NCI-H1436 treated with DMSO at 0.1 percent for 48 hours (cell line): Measurements from ENCODE around the gene UFL1.
"Not testable (repeated sequence)": the region's sequence is repeated elsewhere in the genome, so short reads cannot be mapped to it uniquely, and the experiment has no call there.

Experiments used
- DNase-seq: peaks from one replicate; lab custom pipeline; 2025; lab: John Stamatoyannopoulos, UW

Gene UFL1

DNA sequence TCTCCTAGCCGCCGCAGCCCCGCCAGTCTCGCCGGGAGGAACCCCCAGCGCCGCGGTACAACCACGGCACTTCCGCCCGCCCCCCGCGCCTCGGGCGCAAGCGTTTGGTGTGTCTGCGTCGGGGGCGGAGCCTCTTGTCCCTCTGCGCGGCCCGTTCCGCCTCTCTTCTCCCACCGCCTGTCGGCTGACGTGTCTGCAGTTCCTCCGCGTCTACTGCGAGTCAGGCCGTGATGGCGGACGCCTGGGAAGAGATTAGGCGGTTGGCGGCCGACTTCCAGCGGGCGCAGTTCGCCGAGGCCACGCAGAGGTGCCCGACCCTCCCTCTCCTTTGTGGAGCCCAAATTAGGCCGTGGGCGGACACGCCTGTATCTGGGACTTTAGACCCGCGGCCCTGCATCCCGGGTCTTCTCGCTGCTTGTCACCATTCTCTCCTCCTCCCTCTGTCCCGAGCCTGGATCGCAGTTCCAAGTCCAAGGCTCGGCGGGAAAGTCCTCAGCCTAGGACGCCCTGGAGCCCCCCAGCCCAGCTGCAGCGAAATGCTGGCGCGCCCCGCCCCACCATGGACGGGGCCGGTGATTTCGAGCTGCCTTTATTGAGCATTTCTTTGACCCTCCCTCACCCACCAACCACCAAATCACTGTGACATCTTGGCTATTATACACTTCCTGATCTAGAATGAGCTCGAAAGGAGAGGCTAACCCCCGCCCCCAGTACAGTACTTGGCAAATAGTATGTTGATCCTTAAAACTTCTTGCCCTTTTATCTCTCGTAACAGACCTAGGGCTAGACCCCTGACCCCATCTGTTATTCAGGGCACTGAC is at the start of gene UFL1:
Gene UFL1, plus strand, starts transcription at position 163 of the 821 bp plus-strand sequence. Its CDS starts 68 bp downstream, at position 231.
- peak; percentile 73 for DNase-seq

DNA sequence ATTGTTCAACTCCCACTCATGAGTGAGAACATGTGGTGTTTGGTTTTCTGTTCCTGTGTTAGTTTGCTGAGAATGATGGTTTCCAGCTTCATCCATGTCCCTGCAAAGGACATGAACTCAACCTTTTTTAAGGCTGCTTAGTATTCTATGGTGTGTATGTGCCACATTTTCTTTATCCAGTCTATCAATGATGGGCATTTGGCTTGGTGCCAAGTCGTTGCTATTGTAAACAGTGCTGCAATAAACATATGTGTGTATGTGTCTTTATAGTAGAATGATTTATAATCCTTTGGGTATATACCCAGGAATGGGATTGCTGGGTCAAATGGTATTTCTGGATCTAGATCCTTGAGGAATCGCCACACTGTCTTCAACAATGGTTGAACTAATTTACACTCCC is 49.3 kb upstream of the UFL1 start:
- DNase-seq, result not testable (repeated sequence)

DNA sequence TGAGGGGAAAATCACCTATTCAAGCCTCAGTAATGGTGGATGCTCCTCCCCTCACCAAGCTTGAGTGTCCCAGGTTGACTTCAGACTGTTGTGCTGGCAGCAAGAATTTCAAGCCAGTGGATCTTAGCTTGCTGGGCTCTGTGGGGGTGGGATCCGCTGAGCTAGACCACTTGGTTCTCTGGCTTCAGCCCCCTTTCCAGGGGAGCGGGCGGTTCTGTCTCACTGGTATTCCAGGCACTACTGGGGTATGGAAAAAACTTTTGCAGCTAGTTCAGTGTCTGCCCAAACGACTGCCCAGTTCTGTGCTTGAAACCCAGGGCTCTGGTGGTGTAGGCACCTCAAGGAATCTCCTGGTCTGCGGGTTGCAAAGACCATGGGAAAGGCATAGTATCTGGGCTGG is 42.9 kb upstream of the UFL1 start:
- no peak for DNase-seq

DNA sequence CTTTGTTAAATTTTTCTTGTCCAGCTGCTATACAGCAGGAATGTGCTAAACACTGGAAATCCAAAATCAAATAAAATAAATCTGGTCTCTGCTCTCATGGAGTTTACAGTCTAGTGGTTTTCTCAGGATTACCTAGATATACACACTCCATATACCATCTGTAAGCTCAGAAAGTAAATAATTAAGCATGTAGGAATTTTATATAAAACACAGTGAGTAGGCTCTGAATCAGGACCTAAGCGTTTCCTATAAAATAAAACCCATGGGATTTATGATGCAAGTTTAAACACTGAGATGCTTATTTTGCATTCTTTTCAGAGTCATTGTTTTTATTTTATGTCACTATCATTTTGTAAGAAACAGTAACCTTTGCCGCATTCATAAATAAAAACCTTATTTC is 29.7 kb upstream of the UFL1 start:
- no peak for DNase-seq

GRCh38 chr6:96499781-96500180 is 21.8 kb upstream of the UFL1 start:
- DNase-seq, result no peak

DNA sequence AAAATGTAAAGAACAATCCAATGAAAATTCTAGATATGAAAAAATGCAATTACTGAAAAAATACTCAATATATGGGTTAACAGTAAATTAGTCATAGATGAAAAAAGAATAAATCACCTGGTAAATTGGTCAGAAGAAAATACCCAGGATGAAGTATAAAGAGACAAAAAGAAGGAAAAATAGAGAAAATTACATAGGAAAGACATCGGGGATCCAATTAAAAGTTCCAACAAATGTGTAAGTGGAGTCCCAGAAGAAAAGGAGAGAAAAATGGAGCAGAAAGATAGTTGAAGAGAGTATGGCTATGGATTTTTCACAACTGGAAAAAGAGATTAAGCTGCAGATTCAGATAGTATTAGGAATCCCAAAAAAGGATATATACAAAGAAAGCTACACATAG is 18.7 kb upstream of the UFL1 start:
- DNase-seq, result no peak

DNA sequence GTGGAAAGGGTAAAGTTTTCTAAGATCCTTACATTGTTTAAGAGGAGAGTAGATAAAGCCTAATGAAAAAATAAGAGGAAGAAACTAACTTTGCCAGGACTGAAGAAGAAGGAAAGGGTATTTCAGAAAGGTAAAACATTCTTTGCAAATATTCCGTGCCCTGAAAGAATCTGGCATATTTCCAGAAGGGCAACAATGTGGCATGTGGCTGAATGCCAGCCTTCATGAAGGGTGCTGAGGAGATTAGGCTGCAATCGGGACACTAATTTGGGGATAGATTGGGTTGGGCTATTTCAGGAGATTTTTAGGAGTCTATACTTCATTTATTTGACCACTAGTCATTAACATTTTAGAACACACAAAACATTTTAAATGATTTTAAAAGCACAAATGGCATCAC is 16.2 kb upstream of the UFL1 start:
- DNase-seq, result no peak

GRCh38 chr6:96509281-96509680 is 12.3 kb upstream of the UFL1 start:
- DNase-seq, result no peak

GRCh38 chr6:96520171-96521115 is 1.2 kb upstream of the UFL1 start:
- no peak for DNase-seq

DNA sequence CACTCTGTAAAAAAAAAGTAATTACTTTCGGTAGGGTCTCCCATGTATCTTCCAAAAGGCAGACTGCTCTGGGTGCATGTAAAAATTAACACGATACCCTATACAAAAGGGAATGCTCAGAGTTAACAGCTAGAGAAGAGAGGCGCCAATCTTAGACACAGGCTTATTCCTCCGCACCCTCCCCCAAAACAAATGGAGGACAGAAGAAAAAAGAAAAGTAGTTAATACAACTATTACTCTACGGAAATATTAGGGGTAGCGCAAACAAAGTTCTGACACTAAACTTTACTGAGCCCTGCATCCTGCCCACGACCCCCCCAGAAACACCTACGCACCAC is 331 bp upstream of the UFL1 start:
- DNase-seq, result no peak

GRCh38 chr6:96522465-96523009 is 931 bp downstream of the UFL1 start:
- no peak for DNase-seq

GRCh38 chr6:96528193-96528592 is 6.6 kb downstream of the UFL1 start:
- DNase-seq, result no peak

- no peak for DNase-seq
These were observed 10.8 kb downstream of the UFL1 start for GRCh38 chr6:96532399-96532798.

GRCh38 chr6:96537726-96538125 is 16.1 kb downstream of the UFL1 start:
- no peak for DNase-seq

DNA sequence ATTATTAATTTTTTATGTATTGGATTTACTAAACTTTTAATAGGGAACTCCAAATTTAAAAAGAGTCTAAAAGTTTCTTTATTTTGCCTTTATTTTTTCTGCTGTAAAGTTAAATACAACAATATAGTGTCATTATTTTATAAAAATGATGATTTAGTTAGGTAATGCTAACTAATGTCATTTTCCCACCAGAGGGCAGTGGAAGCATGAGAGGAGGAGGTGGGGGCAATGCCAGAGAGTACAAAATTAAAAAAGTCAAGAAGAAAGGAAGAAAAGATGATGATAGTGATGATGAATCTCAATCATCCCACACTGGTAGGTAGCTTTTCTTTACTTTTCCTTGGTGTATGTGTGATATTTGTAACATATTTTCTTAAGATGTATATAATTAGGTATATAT is 21.1 kb downstream of the UFL1 start:
- DNase-seq, result peak; percentile 4

DNA sequence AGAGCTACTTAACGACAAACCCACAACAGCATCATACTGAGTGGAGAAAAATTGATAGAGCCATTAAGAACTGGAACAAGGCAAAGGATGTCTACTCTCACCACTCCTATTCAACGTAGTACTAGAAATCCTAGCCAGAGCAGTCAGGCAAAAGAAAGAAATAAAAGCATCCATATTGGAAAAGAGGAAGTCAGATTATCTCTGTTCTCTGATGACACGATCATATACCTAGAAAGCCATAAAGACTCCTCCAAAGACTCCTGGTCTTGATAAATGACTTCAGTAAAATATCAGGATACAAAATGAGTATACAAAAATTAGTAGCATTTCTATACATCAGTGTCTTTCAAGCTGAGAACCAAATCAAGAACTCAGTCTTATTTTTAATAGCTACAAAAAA is 24.3 kb downstream of the UFL1 start:
- DNase-seq, result no peak

GRCh38 chr6:96547654-96548053 is 26.0 kb downstream of the UFL1 start:
- no peak for DNase-seq

GRCh38 chr6:96554558-96554957 is 33.0 kb downstream of the UFL1 start:
- DNase-seq, result no peak

- not testable (repeated sequence) for DNase-seq
These were observed 38.1 kb downstream of the UFL1 start for GRCh38 chr6:96559740-96560139.

- DNase-seq, result no peak
These were observed 41.3 kb downstream of the UFL1 start, which contains the start of gene FHL5 for GRCh38 chr6:96562886-96563285. Gene FHL5, plus strand, starts transcription at chr6:96563128. Its CDS starts 40,486 bp downstream, at chr6:96603614.

- DNase-seq, result no peak
These were observed 42.2 kb downstream of the UFL1 start for GRCh38 chr6:96563853-96564252.

DNA sequence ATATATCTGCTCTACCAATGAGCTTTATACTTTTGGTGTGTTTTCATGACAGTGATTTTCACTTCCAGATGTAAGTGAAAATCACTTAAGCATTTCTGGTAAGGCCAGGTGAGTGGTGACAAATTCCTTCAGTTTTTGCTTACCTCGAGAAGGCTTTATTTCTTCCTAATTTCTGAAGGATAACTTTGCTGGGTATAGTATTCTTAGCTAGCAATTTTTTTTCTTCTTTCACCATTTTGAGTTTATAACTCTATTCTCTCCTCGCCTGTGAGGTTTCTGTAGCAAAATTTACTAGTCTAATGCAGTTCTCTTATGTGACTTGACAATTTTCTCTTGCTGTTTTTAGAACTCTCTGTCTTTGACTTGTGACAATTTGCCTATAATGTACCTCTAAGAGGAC is 48.4 kb downstream of the UFL1 start:
- DNase-seq, result no peak

- no peak for DNase-seq
These were observed 49.9 kb downstream of the UFL1 start for GRCh38 chr6:96571551-96571950.
